Measurements from ENCODE around the gene TMEM183A. TPM values are rescaled to one million over a fixed set of nuclear protein-coding genes. Genes with fewer than 3 reads are reported as not detected.

The TMEM183A gene
- total RNA-seq, 4 donors from 2014 or later: 69.2 to 75.8 (median 72.8) TPM

- DNase-seq (ENCODE audit: low spot score) (no peak), ATAC-seq (ENCODE audit: low FRiP score) (no peak)
- TF ChIP-seq CTCF (IDR thresholded peaks at IDR 0.05): no peak
Measured at GRCh38 chr1:203025686-203026030, 18.5 kb downstream of the TMEM183A start.

GRCh38 chr1:203026031-203026665, 19.0 kb downstream of the TMEM183A start, which contains the start of gene PPFIA4:
TSS of gene PPFIA4 (plus strand) at chr1:203026491. CDS start at chr1:203039009, 12,518 bp downstream.
- ATAC-seq (ENCODE audit: low FRiP score) (peak; percentile 67), DNase-seq (ENCODE audit: low spot score) (peak; percentile 56)
- TF ChIP-seq CTCF (IDR thresholded peaks at IDR 0.05): no peak

GRCh38 chr1:203026666-203027663, 19.8 kb downstream of the TMEM183A start:
- ATAC-seq (ENCODE audit: low FRiP score): peak; percentile 5
- DNase-seq (ENCODE audit: low spot score): no peak
- no peak for TF ChIP-seq CTCF (IDR thresholded peaks at IDR 0.05)

GRCh38 chr1:203028067-203028783, 21.1 kb downstream of the TMEM183A start:
- TF ChIP-seq CTCF (IDR thresholded peaks at IDR 0.05): no peak
- no peak for DNase-seq (ENCODE audit: low spot score)
- ATAC-seq (ENCODE audit: low FRiP score): no peak

- no peak for ATAC-seq (ENCODE audit: low FRiP score)
- TF ChIP-seq CTCF (IDR thresholded peaks at IDR 0.05): no peak
- DNase-seq (ENCODE audit: low spot score): no peak
Measured at GRCh38 chr1:203028784-203029553, 21.8 kb downstream of the TMEM183A start.

- no peak for DNase-seq (ENCODE audit: low spot score)
- no peak for ATAC-seq (ENCODE audit: low FRiP score)
- TF ChIP-seq CTCF (IDR thresholded peaks at IDR 0.05): no peak
Measured at GRCh38 chr1:203031467-203031866, 24.3 kb downstream of the TMEM183A start.

Measured in omental fat pad (tissue), 4 donors.